C4-2B (cell line): ENCODE data around the gene KDM6B.

Source experiments
- CTCF ChIP-seq: fragments of 450-650 bp; conservative IDR thresholded peaks from 2 replicates; pipeline ENCODE4 v1.5.1; 2017; ENCODE audit warnings: mild to moderate bottlenecking
- ZFX ChIP-seq: fragments of 450-650 bp; IDR thresholded peaks from 2 replicates; pipeline ENCODE4 v1.6.1; 2017

GRCh38 chr17:7837408-7838088 is 3.5 kb downstream of the KDM6B start:
- no peak for TF ChIP-seq CTCF
- TF ChIP-seq ZFX, result no peak
